ENCODE data around the gene GDF11. TPM values are rescaled to one million over a fixed set of nuclear protein-coding genes. Genes with fewer than 3 reads are reported as not detected.

The GDF11 gene
- polyA plus RNA-seq, 2 of the 4 experiments (the other 2 are of a cell fraction), result 1.2 to 3.6 TPM

DNA sequence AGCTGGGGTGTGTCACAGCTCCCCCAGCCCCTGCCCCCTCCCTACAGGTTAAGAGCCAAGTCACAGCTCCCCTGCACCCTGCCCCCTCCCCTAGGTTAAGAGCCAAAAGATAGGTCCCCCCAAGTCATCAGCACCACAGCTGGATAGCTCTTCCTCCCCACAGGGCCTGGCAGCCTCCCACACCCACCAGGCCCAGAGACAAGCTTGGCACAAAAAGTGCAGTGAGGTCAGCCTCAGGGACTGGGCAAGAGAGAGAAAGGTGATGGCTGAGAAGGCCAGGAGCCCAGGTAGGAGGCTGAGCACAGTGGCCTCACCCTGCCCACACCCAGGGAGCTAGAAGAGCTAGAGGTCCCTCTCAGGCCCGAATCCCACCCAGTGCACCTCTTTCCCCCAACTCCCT, 44.0 kb upstream of the GDF11 start:
- no peak overlapping the region for H3K27ac ChIP-seq
- no peak overlapping the region for H3K4me2 ChIP-seq
- 22% methylated on average over 1 of the region's 1 CpG for WGBS (ENCODE audit: missing lambda C conversion rate)
- H3K4me3 ChIP-seq, result no peak overlapping the region
- DNase-seq (ENCODE audit: low read depth in 1 of 2, low spot score in 1 of 2) (no peak), ATAC-seq (0 out of 6 replicates have a peak, but pooled peaks of 1 of the 2 experiments have one; percentile 4), FAIRE-seq (no peak)
- CTCF ChIA-PET, result interaction anchor here (1.2 to 2.0 kb wide), 3 partner anchors 16 to 23 kb away, joined by 3 to 7 read pairs (median 3); partner anchors contain the start of gene BLOC1S1
- peaks cover 3% of the 10 kb centered on the region; the same call in 1 of the 3 replicates for H3K4me1 ChIP-seq
- no peak for TF ChIP-seq CHD2 (IDR thresholded peaks at IDR 0.05; ENCODE audit: low read length, partially characterized antibody)
- TF ChIP-seq GATA3 (IDR thresholded peaks at IDR 0.05; ENCODE audit: borderline replicate concordance), result no peak
- TF ChIP-seq, protein P1, sequence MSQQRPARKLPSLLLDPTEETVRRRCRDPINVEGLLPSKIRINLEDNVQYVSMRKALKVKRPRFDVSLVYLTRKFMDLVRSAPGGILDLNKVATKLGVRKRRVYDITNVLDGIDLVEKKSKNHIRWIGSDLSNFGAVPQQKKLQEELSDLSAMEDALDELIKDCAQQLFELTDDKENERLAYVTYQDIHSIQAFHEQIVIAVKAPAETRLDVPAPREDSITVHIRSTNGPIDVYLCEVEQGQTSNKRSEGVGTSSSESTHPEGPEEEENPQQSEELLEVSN (IDR thresholded peaks at IDR 0.05; ENCODE audit: borderline replicate concordance, low read depth), result no peak
- TF ChIP-seq, protein P2, sequence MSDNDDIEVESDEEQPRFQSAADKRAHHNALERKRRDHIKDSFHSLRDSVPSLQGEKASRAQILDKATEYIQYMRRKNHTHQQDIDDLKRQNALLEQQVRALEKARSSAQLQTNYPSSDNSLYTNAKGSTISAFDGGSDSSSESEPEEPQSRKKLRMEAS (IDR thresholded peaks at IDR 0.05), result no peak
- no peak for TF ChIP-seq FOSL2 (IDR thresholded peaks at IDR 0.05)
- no peak for TF ChIP-seq FOSL2 (CRISPR knock-in tag; IDR thresholded peaks at IDR 0.05)
- TF ChIP-seq EHF (CRISPR knock-in tag; IDR thresholded peaks at IDR 0.05), result no peak
- no peak for TF ChIP-seq JUNB (IDR thresholded peaks at IDR 0.05)
- TF ChIP-seq TFCP2L1 (CRISPR knock-in tag; IDR thresholded peaks at IDR 0.05), result no peak
- no peak for TF ChIP-seq PHF8 (IDR thresholded peaks at IDR 0.05; ENCODE audit: borderline replicate concordance, low read depth)
- TF ChIP-seq NPAS2 (CRISPR knock-in tag; IDR thresholded peaks at IDR 0.05; ENCODE audit: borderline replicate concordance), result no peak
- TF ChIP-seq BHLHE40 (IDR thresholded peaks at IDR 0.05; ENCODE audit: low read depth, low read length), result no peak
- TF ChIP-seq EP300 (IDR thresholded peaks at IDR 0.05), result no peak
- no peak for TF ChIP-seq NR3C1 (IDR thresholded peaks at IDR 0.05)
- TF ChIP-seq, protein P3, sequence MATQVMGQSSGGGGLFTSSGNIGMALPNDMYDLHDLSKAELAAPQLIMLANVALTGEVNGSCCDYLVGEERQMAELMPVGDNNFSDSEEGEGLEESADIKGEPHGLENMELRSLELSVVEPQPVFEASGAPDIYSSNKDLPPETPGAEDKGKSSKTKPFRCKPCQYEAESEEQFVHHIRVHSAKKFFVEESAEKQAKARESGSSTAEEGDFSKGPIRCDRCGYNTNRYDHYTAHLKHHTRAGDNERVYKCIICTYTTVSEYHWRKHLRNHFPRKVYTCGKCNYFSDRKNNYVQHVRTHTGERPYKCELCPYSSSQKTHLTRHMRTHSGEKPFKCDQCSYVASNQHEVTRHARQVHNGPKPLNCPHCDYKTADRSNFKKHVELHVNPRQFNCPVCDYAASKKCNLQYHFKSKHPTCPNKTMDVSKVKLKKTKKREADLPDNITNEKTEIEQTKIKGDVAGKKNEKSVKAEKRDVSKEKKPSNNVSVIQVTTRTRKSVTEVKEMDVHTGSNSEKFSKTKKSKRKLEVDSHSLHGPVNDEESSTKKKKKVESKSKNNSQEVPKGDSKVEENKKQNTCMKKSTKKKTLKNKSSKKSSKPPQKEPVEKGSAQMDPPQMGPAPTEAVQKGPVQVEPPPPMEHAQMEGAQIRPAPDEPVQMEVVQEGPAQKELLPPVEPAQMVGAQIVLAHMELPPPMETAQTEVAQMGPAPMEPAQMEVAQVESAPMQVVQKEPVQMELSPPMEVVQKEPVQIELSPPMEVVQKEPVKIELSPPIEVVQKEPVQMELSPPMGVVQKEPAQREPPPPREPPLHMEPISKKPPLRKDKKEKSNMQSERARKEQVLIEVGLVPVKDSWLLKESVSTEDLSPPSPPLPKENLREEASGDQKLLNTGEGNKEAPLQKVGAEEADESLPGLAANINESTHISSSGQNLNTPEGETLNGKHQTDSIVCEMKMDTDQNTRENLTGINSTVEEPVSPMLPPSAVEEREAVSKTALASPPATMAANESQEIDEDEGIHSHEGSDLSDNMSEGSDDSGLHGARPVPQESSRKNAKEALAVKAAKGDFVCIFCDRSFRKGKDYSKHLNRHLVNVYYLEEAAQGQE (IDR thresholded peaks at IDR 0.05), result no peak
- TF ChIP-seq HEYL (CRISPR knock-in tag; IDR thresholded peaks at IDR 0.05), result no peak
- TF ChIP-seq, protein P4, sequence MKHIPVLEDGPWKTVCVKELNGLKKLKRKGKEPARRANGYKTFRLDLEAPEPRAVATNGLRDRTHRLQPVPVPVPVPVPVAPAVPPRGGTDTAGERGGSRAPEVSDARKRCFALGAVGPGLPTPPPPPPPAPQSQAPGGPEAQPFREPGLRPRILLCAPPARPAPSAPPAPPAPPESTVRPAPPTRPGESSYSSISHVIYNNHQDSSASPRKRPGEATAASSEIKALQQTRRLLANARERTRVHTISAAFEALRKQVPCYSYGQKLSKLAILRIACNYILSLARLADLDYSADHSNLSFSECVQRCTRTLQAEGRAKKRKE (CRISPR knock-in tag; IDR thresholded peaks at IDR 0.05; ENCODE audit: low read depth), result no peak
- TF ChIP-seq KDM5A (IDR thresholded peaks at IDR 0.05), result no peak
- TF ChIP-seq EHMT2 (IDR thresholded peaks at IDR 0.05; ENCODE audit: low read depth), result no peak
- no peak for TF ChIP-seq SREBF2 (IDR thresholded peaks at IDR 0.05)
- TF ChIP-seq HOXB13 (CRISPR knock-in tag; IDR thresholded peaks at IDR 0.05; ENCODE audit: low read depth), result no peak
- no peaks in the 10 kb centered on the region for H3K9me3 ChIP-seq
- POLR2A ChIA-PET, result no interaction called here

DNA sequence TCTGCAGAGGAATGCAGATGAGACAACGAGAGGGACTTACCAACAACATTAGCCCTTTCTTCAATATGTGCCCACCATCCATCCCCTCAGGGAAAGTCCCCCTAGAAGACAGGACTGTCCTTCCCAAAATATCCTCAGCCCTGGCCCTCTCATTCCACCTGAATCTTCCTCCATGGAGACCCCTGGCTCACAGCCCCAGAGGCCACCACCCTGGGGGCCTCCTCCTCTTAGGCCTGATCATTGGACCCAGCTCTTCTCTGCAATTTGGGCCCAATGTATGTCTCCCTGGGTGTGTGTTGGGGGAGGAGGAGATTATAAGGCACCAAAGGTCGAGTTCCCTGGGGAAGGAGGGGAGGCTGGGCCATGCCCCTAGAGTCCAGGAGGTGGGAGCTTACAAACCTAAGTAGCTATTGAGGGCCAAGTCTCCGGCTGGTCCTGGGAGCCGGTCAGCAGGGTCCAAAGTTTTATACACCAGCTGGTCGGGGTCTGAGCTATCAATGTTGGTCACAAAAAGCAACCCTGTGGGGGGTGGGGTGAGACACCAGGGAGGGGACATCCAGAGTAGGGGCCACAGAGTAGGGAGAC, 43.4 kb upstream of the GDF11 start:
- TF ChIP-seq POLR2A (IDR thresholded peaks at IDR 0.05; ENCODE audit: low read length), result no peak
- TF ChIP-seq CHD4 (IDR thresholded peaks at IDR 0.05; ENCODE audit: borderline replicate concordance), result no peak
- TF ChIP-seq ZSCAN20 (CRISPR knock-in tag; IDR thresholded peaks at IDR 0.05), result no peak
- TF ChIP-seq, protein P5, sequence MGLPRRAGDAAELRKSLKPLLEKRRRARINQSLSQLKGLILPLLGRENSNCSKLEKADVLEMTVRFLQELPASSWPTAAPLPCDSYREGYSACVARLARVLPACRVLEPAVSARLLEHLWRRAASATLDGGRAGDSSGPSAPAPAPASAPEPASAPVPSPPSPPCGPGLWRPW (IDR thresholded peaks at IDR 0.05), result no peak
- TF ChIP-seq TFCP2L1 (CRISPR knock-in tag; IDR thresholded peaks at IDR 0.05), result no peak
- no peak for TF ChIP-seq FOSB (CRISPR knock-in tag; IDR thresholded peaks at IDR 0.05)
- no peak for TF ChIP-seq RNF2 (IDR thresholded peaks at IDR 0.05; ENCODE audit: borderline replicate concordance, low read depth)
- TF ChIP-seq HOXB13 (CRISPR knock-in tag; IDR thresholded peaks at IDR 0.05; ENCODE audit: low read depth), result no peak
- no peak for TF ChIP-seq RAD21 (conservative IDR thresholded peaks at IDR 0.05 in 1 of 2, IDR thresholded peaks at IDR 0.05 in 1 of 2)
- CTCF ChIA-PET, result interaction anchor here (1.2 to 2.0 kb wide), 5 partner anchors 15 to 22 kb away, joined by 3 to 7 read pairs (median 3); partner anchors contain the start of gene BLOC1S1
- WGBS (ENCODE audit: missing lambda C conversion rate), result 41% methylated on average over 5 of the region's 5 CpGs
- POLR2A ChIA-PET, result no interaction called here
- Histone ChIP-seq H3K4me1 (peaks cover 9% of the 10 kb centered on the region; the same call in 2 of the 3 replicates), H3K27ac (no peak overlapping the region), H3K9me3 (no peaks in the 10 kb centered on the region), H3K4me2 (no peak overlapping the region), H3K4me3 (no peak overlapping the region)
- DNase-seq (ENCODE audit: low read depth in 1 of 2, low spot score in 1 of 2), result no peak
- no peak for ATAC-seq
- FAIRE-seq, result no peak
